Fibroblast of skin of back (primary cell): ENCODE results near the gene GJD2.
A peak's percentile ranks its signal among the peaks of the same experiment; 100 is the strongest.

Experiments used
- DNase-seq: peaks from one replicate; pipeline ENCODE4 v3.0.0-alpha.2; 2013

Gene GJD2

DNA sequence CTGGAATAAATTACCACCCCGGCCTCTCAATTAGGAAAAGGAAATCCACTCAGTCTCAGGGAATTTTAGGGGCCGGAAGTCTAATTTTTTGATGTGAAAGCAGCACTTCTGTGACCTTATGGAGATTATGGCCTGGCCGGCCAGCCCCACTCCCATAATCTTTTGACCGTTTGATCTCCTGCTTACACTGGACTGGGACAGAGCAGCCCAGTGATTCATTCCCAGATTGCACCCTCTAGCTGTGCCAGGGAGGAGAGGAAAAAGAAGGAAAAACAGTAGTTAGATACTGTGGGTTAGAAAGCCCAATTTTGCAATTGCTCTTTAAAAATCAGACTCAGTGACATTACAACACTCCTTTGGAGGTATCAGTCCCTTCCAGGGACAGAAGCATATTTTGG lies 32.4 kb downstream of the GJD2 start:
- peak; percentile 56 for DNase-seq

DNA sequence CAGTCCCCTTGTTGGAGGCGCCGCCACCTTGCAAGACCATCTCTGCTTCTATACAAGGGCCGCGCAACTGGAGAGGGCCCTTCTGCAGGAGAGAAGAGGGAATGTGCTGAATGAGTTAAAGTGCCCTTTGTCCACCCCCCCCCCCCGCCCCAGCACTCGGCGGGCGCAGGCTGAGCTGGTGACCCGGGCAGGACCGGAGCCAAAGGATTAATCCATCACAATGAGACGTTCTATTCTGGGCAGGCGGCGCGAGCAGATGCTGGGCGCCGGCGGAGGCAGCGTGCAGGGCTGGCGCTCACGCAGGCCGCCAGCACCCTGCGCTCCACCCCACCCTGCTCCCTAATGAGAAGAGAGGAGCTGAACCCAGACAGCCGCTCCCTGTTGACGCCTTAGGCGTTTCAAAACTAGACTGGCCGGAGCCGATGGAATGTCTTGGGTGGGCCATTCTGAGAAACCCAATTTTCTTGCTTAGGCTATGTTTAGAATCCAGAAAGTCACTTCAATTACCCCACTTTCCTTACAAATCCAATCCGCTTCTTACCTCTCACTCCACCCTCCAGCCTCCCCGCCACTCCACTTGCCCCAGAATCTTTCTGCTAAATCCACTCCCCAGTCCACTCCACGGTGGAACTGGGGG lies 32.9 kb downstream of the GJD2 start:
- peak; percentile 78 for DNase-seq

DNA sequence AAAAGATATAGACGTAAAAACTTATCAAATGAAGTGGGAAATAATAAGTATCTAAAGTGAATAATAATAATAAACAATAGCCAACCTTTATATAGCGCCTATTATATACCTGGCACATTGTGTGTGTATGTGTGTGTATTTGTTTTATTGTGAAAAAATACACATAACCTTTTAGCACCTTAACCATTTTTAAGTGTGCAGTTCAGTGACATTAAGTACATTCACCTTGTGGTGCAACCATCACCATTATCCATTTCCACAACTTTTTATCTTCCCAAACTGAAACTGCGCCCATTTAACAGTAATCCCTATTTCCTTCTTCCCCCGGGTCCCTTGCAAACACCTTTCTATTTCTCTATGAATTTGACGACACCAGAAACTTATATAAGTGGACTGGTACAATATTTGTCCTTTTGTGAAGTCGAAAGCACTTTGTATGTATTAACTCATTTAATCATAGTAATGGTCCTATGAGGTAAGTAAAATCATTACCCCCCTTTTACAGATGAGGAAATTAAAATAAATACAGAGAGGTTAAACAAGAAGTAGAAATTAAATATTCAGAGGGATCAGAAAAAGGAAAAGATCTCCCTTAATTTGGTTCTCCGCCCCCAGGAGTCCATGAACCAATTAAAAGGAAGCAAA lies 33.5 kb downstream of the GJD2 start:
- no peak for DNase-seq

DNA sequence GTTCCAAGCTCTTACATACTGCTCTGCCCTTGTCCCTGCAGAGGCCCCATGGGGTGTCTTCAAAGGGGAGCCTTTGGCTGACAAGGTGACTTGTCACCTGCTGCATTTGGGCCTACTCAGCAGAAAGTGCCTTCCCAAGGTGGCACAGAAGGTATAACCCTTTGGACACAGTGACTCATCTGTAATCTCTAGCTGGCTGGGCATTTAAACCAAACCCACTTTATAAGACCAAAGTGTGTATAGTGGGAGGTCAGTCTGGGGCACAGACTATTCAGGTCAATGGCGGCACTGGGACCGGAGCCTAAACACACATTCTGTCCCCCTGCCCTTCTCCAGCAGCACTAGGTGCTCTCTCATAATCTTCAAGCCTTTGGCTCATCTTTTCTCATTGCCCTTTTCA lies 35.1 kb downstream of the GJD2 start:
- no peak for DNase-seq

DNA sequence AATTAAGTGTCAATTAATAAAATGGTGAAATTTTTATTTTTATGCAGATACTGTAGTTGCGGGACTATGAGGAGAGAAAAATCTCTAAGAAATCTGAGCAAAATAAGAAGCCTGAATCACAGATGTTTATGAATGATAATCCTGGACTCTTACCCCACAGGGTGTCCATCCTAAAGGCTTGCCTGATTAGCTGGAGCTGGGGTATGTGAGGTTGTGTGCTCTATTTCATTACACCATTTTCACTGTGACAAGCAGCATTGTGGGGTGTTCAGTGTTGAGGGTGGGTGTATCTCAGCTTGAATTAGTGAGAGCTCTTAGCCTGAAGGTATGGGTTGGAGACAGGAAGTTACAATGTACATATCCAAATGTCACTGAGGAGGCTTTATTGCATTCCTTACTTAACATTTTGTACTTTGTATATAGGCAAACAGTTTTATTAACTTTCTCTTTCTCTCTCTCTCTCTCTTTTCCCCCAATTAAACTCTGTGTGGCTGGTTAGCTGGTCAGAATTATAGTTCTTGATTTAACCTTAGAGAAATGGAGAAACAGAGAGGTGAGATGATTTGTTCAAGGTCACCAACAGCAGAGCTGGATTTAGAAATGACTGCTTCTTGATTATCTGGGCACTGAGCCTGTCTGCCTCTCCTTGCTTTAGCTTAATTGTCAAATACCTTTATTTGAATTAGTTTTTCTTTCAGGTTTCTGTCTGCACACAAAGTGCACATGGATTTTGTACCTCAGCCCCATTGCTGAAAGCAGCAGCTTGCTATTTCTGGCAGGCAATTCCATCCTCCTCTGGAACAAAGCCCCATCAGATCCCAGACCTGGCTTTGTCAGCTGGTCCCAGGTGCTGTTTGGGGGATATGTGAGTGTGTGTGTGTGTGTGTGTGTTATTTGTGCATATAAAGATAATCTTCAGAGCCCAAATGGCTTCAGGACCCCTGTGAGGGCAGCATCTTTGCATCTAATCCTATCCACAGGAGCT lies 35.8 kb downstream of the GJD2 start:
- no peak for DNase-seq

DNA sequence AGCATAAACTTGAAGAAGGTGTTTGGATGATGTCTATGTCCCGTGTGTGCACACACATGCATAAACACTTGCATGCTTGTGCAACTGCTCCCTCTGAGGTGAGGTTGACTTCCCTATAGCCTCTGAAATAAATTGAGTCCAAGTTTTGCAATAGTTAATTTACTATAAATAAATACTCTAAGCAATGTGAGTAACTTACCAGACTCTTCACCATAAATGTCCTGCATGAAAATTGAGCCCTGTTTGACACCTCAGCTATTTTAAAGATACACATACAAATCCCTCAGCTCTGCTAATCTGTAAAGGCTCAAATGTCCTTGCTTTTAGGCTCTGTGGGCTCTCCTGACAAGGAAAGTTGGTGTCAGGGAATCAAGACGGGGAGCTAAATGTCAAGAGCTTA lies 37.1 kb downstream of the GJD2 start:
- no peak for DNase-seq

DNA sequence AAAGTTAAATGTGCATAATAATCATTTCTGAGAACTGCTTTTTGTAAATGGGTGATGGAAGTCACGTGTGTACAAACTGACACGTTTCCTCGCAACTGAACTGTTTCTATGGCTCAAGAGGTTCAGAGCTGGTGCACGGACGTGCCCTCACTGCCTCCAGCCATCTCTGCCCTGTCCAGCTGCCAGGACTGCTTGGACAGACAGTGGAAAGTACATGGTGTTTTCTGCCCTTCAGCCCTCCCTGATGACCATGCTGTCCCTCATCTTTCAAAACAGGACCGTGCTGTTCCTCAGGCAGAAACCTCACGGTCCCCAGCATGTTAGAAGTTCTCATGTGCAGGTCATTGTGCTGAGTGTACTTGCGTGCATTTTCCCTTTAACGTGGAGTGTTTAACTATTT lies 38.7 kb downstream of the GJD2 start:
- DNase-seq: no peak

DNA sequence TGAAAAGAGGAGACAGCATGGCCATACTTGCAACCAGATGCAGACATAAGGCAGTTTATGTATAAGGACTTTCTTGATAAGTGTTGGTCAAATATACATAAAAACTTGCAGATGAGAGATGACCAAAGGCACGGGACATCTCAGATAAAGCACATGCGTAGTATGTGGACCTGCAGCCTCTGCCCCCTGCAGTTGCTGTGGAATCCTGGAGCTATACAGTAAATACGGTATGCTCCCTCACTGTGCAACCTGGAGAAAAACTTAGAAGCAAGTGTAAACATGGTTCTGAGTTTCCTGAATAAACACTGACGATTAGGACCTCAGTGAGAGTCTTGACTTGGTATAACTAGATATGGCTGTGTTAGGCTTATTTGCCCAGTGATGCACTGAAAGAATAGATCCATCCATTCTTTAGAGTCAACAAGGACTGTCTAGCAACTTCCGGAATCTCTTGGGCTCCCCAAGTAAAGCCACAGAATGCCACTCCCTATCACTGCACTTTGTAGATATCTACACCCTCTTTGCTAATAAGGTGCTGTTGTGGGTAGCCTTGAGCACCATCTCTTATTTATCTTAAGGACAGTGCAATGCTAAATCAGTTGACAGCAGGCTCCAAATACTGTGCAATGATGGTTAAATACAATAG lies 40.2 kb downstream of the GJD2 start:
- DNase-seq: no peak

DNA sequence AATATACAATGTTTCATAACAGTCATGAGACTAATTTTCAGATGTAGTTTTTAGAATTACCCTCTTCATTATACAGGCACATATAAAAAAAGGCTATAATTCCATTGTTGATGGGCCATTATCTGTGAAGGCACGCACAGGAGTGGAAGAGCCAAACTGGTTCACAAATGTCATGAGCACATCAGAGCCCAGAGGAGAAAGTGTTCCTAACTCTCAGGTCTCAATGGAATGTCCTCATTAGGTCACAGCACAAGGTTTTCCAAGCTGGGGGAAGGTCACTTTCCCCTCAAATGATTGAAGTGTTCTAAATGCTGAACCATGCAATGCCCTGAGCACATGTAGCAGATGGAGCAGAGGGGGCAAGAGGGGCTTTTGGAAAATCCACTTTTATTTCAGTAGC lies 41.2 kb downstream of the GJD2 start:
- DNase-seq: no peak

DNA sequence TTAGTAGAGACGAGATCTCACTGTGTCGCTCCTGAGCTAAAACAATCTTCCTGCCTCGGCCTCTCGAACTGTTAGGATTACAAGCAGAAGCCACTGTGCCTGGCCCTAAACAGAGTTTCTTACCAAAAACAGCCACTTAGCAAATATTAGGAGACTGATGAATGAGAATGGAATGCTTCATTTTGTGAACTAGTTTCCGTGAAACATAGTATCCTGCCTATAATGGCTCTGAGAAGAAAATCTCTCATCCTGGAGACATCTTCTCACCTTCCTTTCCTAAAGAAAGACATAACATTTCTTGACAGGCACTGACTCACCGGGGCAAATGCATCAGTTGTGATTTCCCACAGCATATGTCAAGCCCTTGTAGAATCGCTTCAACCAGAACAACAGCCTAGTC lies 44.9 kb downstream of the GJD2 start:
- DNase-seq: peak; percentile 61

DNA sequence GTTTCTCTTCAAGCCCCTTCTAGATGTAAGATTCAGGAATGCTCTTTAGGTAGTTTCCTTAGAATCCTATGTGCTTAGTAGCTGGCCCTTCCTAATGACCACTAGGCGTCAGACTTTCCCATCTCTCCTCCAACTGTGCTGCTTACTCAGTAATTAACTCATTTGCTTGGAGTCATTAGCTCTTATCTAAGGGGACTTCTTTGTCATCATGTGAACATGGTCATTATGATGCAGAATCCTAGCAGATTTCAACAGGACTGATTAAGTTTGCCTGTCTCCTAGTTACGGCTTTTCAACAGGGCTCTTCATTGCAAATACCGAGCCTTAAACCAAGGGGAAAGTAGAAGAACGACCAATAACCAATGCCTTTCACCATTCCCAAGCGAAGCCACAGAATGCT lies 46.4 kb downstream of the GJD2 start:
- DNase-seq: peak; percentile 48

DNA sequence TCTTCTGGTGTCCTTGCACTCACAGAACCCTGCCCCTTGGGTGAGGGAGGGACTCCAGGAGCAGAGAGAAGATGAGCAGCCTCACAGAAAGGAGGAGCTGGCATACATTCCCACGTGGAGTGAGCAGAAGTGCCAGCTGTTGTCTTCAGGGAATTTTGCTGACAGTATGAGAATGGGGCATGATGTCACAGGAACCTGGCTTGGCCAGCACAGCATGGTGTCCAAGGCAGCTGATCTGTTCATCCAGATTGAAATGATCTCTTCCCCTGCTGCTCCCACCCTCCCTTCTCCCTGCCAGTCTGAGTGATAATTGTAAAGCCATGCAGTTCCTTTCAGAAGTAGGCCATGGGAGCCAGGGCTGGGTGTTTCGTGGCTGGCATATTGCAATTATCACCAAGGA lies 53.3 kb downstream of the GJD2 start:
- DNase-seq: no peak
